HCT116 (cell line): ENCODE results near the gene SLC16A5. TPM values are rescaled to one million over a fixed set of nuclear protein-coding genes. Genes with fewer than 3 reads are reported as not detected.
A peak's percentile ranks its signal among the peaks of the same experiment; 100 is the strongest.

ENCODE experiments used
- ATAC-seq: fragments of 200-7000 bp; cut with Tn5 transposase; 2 replicates; pipeline ENCODE4 v1.9.1; 2020; ENCODE audit warnings: mild to moderate bottlenecking, moderate library complexity
- BruUV-seq: library from RNA; stranded (reverse); fragments of 400-500 nt; replicated peaks from 2 replicates; lab custom pipeline; 2021; lab: Mats Ljungman, UMichigan
- CTCF ChIA-PET: fragments of 300-600 bp; sonication (Branson Sonifier 250); formaldehyde crosslinking; loops from one replicate; lab custom pipeline; 2021; ENCODE audit warnings: antibody characterized with exemption; lab: Charles Lee
- POLR2A ChIA-PET: fragments of 300-600, 350-600 bp; sonication (Branson Sonifier 250); formaldehyde crosslinking; loops from one replicate; lab custom pipeline; 2021; ENCODE audit warnings: antibody characterized with exemption; lab: Charles Lee
- RAD21 ChIA-PET, 2 experiments: fragments of 300-600 bp; sonication (Branson Sonifier 250); formaldehyde crosslinking; loops; one replicate each; lab custom pipeline; 2023; ENCODE audit warnings: low total read pairs in 2 of 2; ENCODE audit not compliant: uncharacterized antibody in 2 of 2, unreplicated experiment in 2 of 2, low non-redundant PET in 1 of 2; lab: Charles Lee
- DNase-seq: peaks from one replicate; pipeline ENCODE4 v3.0.0-alpha.2; 2010; ENCODE audit warnings: low read depth, low spot score
- H2AFZ ChIP-seq: fragments of 200-600 bp; shearing (Covaris generic), sonication (generic); 2 replicates; pipeline ENCODE4 v1.6.1; 2017; ENCODE audit warnings: low read depth, mixed run types, mixed read lengths, antibody characterized with exemption, low read length; ENCODE audit not compliant: poor library complexity, severe bottlenecking
- H3K27ac ChIP-seq: 2 replicates; pipeline ENCODE4 v1.5.1; 2012; ENCODE audit warnings: low read depth, low read length
- H3K27me3 ChIP-seq: fragments of 200-600 bp; sonication (generic); 2 replicates; pipeline ENCODE4 v1.6.1; 2016; ENCODE audit warnings: mixed run types, low read length, mixed read lengths; ENCODE audit not compliant: insufficient read depth
- H3K36me3 ChIP-seq, 2 experiments: fragments of 200-500 bp in 1 of 2; fragments of 200-600 bp in 1 of 2; sonication (Bioruptor generic) in 1 of 2; sonication (generic) in 1 of 2; 2 replicates each; pipeline versions ENCODE4 v1.5.1 to v1.6.1; 2014 to 2016; ENCODE audit warnings: low read length in 2 of 2, inconsistent platforms in 1 of 2, mixed read lengths in 1 of 2, mixed run types in 1 of 2; ENCODE audit not compliant: insufficient read depth in 2 of 2, control insufficient read depth in 1 of 2
- H3K4me1 ChIP-seq, 2 experiments: fragments of 200-600 bp in 1 of 2; sonication (generic) in 1 of 2; 2 replicates each; pipeline versions ENCODE4 v1.5.1 to v1.6.1; 2012 to 2017; ENCODE audit warnings: low read length in 2 of 2, inconsistent platforms in 1 of 2, mild to moderate bottlenecking in 1 of 2, mixed read lengths in 1 of 2, mixed run types in 1 of 2, moderate library complexity in 1 of 2; ENCODE audit not compliant: insufficient read depth in 2 of 2, control insufficient read depth in 1 of 2
- H3K4me2 ChIP-seq: fragments of 200-600 bp; sonication (generic); 2 replicates; pipeline ENCODE4 v1.6.1; 2017; ENCODE audit warnings: mixed run types, low read length, mixed read lengths
- H3K4me3 ChIP-seq, 2 experiments: fragments of 200-600 bp in 1 of 2; sonication (generic) in 1 of 2; replicated peaks in 1 of 2; 2 replicates each; pipeline ENCODE4 v1.5.1; 2011 to 2016; ENCODE audit warnings: low read length in 2 of 2, control low read depth in 1 of 2, low read depth in 1 of 2, mild to moderate bottlenecking in 1 of 2, mixed read lengths in 1 of 2, mixed run types in 1 of 2
- H3K79me2 ChIP-seq: fragments of 200-600 bp; sonication (generic); 2 replicates; pipeline ENCODE4 v1.6.1; 2017; ENCODE audit warnings: mild to moderate bottlenecking, mixed run types, low read length, moderate library complexity, mixed read lengths; ENCODE audit not compliant: insufficient read depth
- H3K9ac ChIP-seq: fragments of 200-600 bp; sonication (generic); 2 replicates; pipeline ENCODE4 v1.6.1; 2016; ENCODE audit warnings: low read length, mixed read lengths
- H3K9me2 ChIP-seq: fragments of 200-600 bp; sonication (generic), shearing (Covaris generic); 2 replicates; pipeline ENCODE4 v1.6.1; 2017; ENCODE audit warnings: mixed run types, mild to moderate bottlenecking, moderate library complexity; ENCODE audit not compliant: insufficient read depth
- H3K9me3 ChIP-seq, 2 experiments: fragments of 200-500 bp in 1 of 2; fragments of 200-600 bp in 1 of 2; sonication (Bioruptor generic) in 1 of 2; sonication (generic) in 1 of 2; 2 replicates each; pipeline ENCODE4 v1.6.1; 2014 to 2017; ENCODE audit warnings: low read length in 2 of 2, mixed read lengths in 2 of 2, inconsistent platforms in 1 of 2, low read depth in 1 of 2, mild to moderate bottlenecking in 1 of 2, mixed run types in 1 of 2, moderate library complexity in 1 of 2; ENCODE audit not compliant: control insufficient read depth in 1 of 2, insufficient read depth in 1 of 2
- H4K20me1 ChIP-seq: fragments of 200-600 bp; sonication (generic), shearing (Covaris generic); 2 replicates; pipeline ENCODE4 v1.6.1; 2017; ENCODE audit warnings: mixed run types, mild to moderate bottlenecking, moderate library complexity; ENCODE audit not compliant: insufficient read depth
- CBX3 ChIP-seq: IDR thresholded peaks from 2 replicates; pipeline ENCODE4 v1.6.1; 2012; ENCODE audit warnings: low read depth
- CEBPB ChIP-seq: IDR thresholded peaks from 2 replicates; pipeline ENCODE4 v1.6.1; 2012; ENCODE audit warnings: low read depth
- EGR1 ChIP-seq: IDR thresholded peaks from 2 replicates; pipeline ENCODE4 v1.6.1; 2012; ENCODE audit warnings: low read depth
- EZH2 ChIP-seq: fragments of 200-600 bp; sonication (generic); IDR thresholded peaks from 2 replicates; pipeline ENCODE4 v1.6.1; 2017; ENCODE audit warnings: antibody characterized with exemption, mixed run types
- EZH2phosphoT487 ChIP-seq: fragments of 200-600 bp; IDR thresholded peaks from 2 replicates; pipeline ENCODE4 v1.6.1; 2018; ENCODE audit warnings: antibody characterized with exemption, borderline replicate concordance
- POLR2A ChIP-seq: IDR thresholded peaks from 2 replicates; pipeline ENCODE4 v1.7.0; 2011; ENCODE audit warnings: borderline replicate concordance; ENCODE audit not compliant: insufficient read depth, insufficient read length; ENCODE audit errors: extremely low read depth
- RAD21 ChIP-seq: IDR thresholded peaks from 2 replicates; pipeline ENCODE4 v1.6.1; 2012; ENCODE audit warnings: low read depth, mild to moderate bottlenecking
- SIN3A ChIP-seq: IDR thresholded peaks from 2 replicates; pipeline ENCODE4 v1.6.1; 2012; ENCODE audit warnings: low read depth
- SRF ChIP-seq: IDR thresholded peaks from 2 replicates; pipeline ENCODE4 v1.6.1; 2012; ENCODE audit warnings: low read depth
- YY1 ChIP-seq: IDR thresholded peaks from 2 replicates; pipeline ENCODE4 v1.6.1; 2011; ENCODE audit warnings: low read length, low read depth, moderate library complexity, mild to moderate bottlenecking; ENCODE audit not compliant: insufficient replicate concordance; ENCODE audit errors: extremely low read depth
- ZFX ChIP-seq: fragments of 450-650 bp; IDR thresholded peaks from 2 replicates; pipeline ENCODE4 v1.6.1; 2017
- intact Hi-C: fragments of 100-400 bp; cut with micrococcal nuclease; formaldehyde crosslinking; loops from 2 replicates; pipeline ENCODE4 v1.10.0; 2022
- total RNA-seq: library from RNA; stranded (reverse); gene quantifications from one replicate; pipeline ENCODE4 v1.2.1, GENCODE V29; 2021; ENCODE audit not compliant: unreplicated experiment
- TF ChIP-seq, protein P1 (sequence below): IDR thresholded peaks from 2 replicates; pipeline ENCODE4 v1.6.1; 2011; ENCODE audit warnings: mild to moderate bottlenecking, low read length, moderate library complexity; ENCODE audit not compliant: insufficient replicate concordance; ENCODE audit errors: extremely low read depth
- TF ChIP-seq, protein P2 (sequence below): IDR thresholded peaks from 2 replicates; pipeline ENCODE4 v1.6.1; 2012
- TF ChIP-seq, protein P3 (sequence below): IDR thresholded peaks from 2 replicates; pipeline ENCODE4 v1.6.1; 2012; ENCODE audit warnings: low read depth

SLC16A5 gene
- total RNA-seq, 1 experiment from 2014 or later = 79.3 TPM

- 0 out of 2 replicates have a peak, but pooled peaks have one; percentile 37 for TF ChIP-seq SIN3A
- no peak for TF ChIP-seq EZH2
- H3K4me2 ChIP-seq = no peak overlapping the region
- H3K36me3 ChIP-seq = peaks cover 83% of the 10 kb centered on the region in 2 experiments
- intact Hi-C loops = no loop called here
- H3K79me2 ChIP-seq = peaks cover 96% of the 10 kb centered on the region
- H3K27ac ChIP-seq = no peak overlapping the region
- peaks cover 30% of the 10 kb centered on the region for H4K20me1 ChIP-seq
- CTCF ChIA-PET = interaction anchor here (1.2 kb wide), 1 partner anchor 27 kb away, joined by 5 read pairs; no protein-coding TSS in a partner anchor
- no peaks in the 10 kb centered on the region for H3K4me1 ChIP-seq
- RAD21 ChIA-PET = interaction anchor here in 1 of 2 experiments (1.0 kb wide), 1 partner anchor 31 kb away, joined by 3 read pairs; no protein-coding TSS in a partner anchor
- POLR2A ChIA-PET = interaction anchor here (0.9 to 3.4 kb wide), 3 partner anchors 9 to 12 kb away, joined by 3 to 23 read pairs (median 6); partner anchors contain the start of gene JPT1
- no peaks in the 10 kb centered on the region for H3K9me3 ChIP-seq
- ATAC-seq (no peak), DNase-seq (no peak)
- H3K9me2 ChIP-seq = no peaks in the 10 kb centered on the region
- no peak overlapping the region for H3K9ac ChIP-seq
- no peak overlapping the region for H3K4me3 ChIP-seq
- H3K27me3 ChIP-seq = no peaks in the 10 kb centered on the region
- H2AFZ ChIP-seq = no peak overlapping the region
- TSS peak; percentile 1 for BruUV-seq
Observed at GRCh38 chr17:75144816-75145512, 57.2 kb downstream of the SLC16A5 start.

- Histone ChIP-seq H3K4me3 (no peak overlapping the region), H3K79me2 (peaks cover 97% of the 10 kb centered on the region), H3K27ac (no peak overlapping the region), H3K36me3 (peaks cover 67 to 70% of the 10 kb centered on the region in 2 experiments), H3K27me3 (no peaks in the 10 kb centered on the region), H3K4me2 (no peak overlapping the region), H3K9me3 (no peaks in the 10 kb centered on the region), H4K20me1 (peaks cover 31% of the 10 kb centered on the region), H3K4me1 (peaks cover 0 to 7% of the 10 kb centered on the region in 2 experiments; a peak in 1 of 4 replicates), H2AFZ (no peak overlapping the region), H3K9ac (no peak overlapping the region), H3K9me2 (no peaks in the 10 kb centered on the region)
- ChIA-PET RAD21 (no interaction called here), CTCF (no interaction called here), POLR2A (interaction anchor here (1.6 to 3.4 kb wide), 2 partner anchors 9 to 14 kb away, joined by 6 to 23 read pairs; partner anchors contain the start of gene JPT1)
- no TSS peak for BruUV-seq
- no peak for DNase-seq
- intact Hi-C loops = no loop called here
- no peak for ATAC-seq
- no peak for TF ChIP-seq CBX3
- no peak for TF ChIP-seq SIN3A
- TF ChIP-seq, protein P1, sequence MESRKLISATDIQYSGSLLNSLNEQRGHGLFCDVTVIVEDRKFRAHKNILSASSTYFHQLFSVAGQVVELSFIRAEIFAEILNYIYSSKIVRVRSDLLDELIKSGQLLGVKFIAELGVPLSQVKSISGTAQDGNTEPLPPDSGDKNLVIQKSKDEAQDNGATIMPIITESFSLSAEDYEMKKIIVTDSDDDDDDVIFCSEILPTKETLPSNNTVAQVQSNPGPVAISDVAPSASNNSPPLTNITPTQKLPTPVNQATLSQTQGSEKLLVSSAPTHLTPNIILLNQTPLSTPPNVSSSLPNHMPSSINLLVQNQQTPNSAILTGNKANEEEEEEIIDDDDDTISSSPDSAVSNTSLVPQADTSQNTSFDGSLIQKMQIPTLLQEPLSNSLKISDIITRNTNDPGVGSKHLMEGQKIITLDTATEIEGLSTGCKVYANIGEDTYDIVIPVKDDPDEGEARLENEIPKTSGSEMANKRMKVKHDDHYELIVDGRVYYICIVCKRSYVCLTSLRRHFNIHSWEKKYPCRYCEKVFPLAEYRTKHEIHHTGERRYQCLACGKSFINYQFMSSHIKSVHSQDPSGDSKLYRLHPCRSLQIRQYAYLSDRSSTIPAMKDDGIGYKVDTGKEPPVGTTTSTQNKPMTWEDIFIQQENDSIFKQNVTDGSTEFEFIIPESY = no peak
- TF ChIP-seq YY1 = no peak
- TF ChIP-seq, protein P2, sequence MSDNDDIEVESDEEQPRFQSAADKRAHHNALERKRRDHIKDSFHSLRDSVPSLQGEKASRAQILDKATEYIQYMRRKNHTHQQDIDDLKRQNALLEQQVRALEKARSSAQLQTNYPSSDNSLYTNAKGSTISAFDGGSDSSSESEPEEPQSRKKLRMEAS = no peak
- TF ChIP-seq EZH2phosphoT487 = no peak
- TF ChIP-seq EGR1 = no peak
- TF ChIP-seq POLR2A = no peak
- TF ChIP-seq SRF = no peak
- TF ChIP-seq RAD21 = no peak
- TF ChIP-seq ZFX = no peak
- TF ChIP-seq CEBPB = no peak
- TF ChIP-seq, protein P3, sequence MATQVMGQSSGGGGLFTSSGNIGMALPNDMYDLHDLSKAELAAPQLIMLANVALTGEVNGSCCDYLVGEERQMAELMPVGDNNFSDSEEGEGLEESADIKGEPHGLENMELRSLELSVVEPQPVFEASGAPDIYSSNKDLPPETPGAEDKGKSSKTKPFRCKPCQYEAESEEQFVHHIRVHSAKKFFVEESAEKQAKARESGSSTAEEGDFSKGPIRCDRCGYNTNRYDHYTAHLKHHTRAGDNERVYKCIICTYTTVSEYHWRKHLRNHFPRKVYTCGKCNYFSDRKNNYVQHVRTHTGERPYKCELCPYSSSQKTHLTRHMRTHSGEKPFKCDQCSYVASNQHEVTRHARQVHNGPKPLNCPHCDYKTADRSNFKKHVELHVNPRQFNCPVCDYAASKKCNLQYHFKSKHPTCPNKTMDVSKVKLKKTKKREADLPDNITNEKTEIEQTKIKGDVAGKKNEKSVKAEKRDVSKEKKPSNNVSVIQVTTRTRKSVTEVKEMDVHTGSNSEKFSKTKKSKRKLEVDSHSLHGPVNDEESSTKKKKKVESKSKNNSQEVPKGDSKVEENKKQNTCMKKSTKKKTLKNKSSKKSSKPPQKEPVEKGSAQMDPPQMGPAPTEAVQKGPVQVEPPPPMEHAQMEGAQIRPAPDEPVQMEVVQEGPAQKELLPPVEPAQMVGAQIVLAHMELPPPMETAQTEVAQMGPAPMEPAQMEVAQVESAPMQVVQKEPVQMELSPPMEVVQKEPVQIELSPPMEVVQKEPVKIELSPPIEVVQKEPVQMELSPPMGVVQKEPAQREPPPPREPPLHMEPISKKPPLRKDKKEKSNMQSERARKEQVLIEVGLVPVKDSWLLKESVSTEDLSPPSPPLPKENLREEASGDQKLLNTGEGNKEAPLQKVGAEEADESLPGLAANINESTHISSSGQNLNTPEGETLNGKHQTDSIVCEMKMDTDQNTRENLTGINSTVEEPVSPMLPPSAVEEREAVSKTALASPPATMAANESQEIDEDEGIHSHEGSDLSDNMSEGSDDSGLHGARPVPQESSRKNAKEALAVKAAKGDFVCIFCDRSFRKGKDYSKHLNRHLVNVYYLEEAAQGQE = no peak
Observed at GRCh38 chr17:75146592-75146991, 58.8 kb downstream of the SLC16A5 start.
